ENCODE data around the gene SLFNL1.

Gene SLFNL1

DNA sequence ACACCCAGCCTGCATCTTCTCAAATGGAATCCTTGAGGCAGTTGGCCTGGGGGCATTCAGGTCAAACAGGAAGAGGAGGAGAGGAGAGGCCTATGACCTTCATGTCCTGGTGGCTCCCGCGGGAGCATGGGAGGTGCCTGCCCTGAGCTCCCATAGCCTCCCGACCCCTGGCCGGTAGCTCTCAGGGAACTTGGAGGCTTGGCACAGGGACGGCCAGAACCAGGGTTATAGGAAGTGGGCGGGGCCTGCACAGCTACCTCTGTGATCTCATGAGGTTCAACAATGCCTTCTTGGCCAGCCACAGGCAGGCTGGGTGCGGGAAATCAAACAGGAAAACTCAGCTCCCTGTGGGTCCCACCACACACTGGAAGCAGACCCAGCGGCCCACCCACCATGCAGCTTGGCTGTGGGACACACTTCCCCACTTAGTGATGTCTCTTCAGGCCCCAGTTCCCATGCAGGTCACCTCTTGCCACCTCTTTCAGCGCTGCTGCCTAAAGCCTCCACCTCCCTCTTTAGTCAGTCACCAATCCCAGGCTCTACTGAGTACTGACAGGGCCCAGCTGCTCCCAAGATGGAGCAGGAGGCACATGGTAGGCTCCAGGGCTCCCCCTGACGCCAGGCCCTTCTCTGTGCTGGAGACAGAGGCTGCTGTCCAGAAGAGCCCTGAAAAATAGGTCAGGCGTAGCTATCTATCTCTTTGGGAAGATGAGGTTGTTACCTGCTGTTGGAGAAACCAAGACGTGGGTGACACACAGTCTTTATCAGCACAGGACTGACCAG, at the start of gene SLFNL1:
Gene SLFNL1, minus strand, starts transcription at position 200 of the 783 bp plus-strand sequence. CDS start 1,065 bp downstream, outside the sequence.
- DNase-seq, result no peak

GRCh38 chr1:41056907-41057306, 35.4 kb upstream of the SLFNL1 start:
- no peak for DNase-seq

GRCh38 chr1:41053316-41053715, 31.8 kb upstream of the SLFNL1 start:
- DNase-seq, result no peak

- DNase-seq, result no peak
Measured at GRCh38 chr1:41051022-41051421, 29.5 kb upstream of the SLFNL1 start.

- no peak for DNase-seq
Measured at GRCh38 chr1:41048540-41048939, 27.0 kb upstream of the SLFNL1 start.

- no peak for DNase-seq
Measured at GRCh38 chr1:41046347-41046775, 24.8 kb upstream of the SLFNL1 start.

DNA sequence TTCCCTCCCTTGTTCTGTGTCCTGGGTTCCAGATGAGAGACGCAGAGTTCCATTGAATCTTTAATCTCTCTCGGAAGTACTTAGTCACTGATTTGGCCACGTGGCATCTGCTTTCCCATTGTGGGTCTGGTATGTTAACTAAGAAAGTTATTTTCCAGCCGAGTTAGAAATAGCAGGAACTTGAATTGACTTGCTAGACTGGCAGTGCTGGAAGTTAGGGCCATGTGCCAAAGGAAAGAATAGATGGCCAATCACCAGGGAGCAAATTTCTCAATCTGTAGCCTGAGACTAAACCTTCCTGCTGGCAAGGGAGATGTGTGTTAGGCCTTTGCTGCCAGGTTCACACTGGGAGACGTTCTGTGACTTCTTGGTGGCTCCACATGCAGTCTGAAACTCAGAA, 24.2 kb upstream of the SLFNL1 start:
- DNase-seq, result no peak

- no peak for DNase-seq
Measured at GRCh38 chr1:41044187-41044586, 22.7 kb upstream of the SLFNL1 start.

DNA sequence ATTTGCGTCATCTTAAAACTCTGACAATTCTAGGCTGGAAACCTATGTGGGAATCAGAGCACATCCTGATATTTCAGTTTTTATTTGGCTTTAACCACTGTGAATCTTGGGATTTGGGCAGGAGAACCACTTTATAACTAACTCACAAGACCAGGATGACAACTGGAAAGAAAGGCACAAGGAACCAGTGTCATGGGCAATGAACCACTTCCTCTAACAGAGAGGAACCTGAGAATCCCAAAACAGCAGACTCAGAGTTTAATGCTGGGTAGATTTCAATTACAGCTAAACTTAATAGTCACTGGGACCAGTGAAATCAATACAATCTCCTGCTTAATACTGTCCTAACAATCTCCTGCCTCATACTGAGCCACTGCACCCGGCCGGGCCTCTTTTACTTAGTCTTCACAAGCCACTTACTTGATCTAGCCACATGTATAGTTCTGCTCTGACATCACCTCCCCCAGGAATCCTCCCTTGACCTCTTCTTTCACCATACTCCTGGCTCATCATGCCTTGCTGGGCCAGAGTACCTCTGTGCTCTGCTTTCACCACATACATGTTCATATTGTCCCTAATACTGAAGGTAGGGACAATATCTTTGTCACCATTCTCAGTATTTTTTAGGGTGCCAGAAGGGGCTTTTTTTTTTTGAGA, 20.2 kb upstream of the SLFNL1 start:
- DNase-seq, result no peak

DNA sequence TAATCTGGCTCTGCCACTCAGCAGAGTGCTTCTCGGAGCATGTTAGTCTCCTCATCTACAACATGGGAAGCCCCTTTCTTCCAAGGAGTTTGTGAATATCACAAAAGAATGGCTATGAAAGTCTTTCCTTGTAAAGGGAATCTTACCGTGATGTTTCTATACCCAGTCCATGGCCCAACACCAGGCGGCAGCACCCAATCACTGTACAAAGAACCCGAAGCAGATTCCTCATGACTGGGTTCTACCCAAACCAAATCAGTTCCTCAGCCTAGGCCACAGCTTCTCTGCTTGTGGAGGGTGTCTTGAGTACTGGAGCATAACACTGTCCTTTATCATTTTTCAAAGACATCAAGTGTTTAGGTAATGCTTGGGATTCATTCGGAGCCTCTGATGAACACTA, 16.6 kb upstream of the SLFNL1 start:
- no peak for DNase-seq

GRCh38 chr1:41037116-41037903, 15.8 kb upstream of the SLFNL1 start:
- DNase-seq, result no peak

- no peak for DNase-seq
Measured at GRCh38 chr1:41033272-41033671, 11.7 kb upstream of the SLFNL1 start.

- DNase-seq, result no peak
Measured at GRCh38 chr1:41032147-41032546, 10.6 kb upstream of the SLFNL1 start.

GRCh38 chr1:41030872-41031616, 9.5 kb upstream of the SLFNL1 start:
- no peak for DNase-seq

GRCh38 chr1:41028034-41028642, 6.6 kb upstream of the SLFNL1 start:
- no peak for DNase-seq

DNA sequence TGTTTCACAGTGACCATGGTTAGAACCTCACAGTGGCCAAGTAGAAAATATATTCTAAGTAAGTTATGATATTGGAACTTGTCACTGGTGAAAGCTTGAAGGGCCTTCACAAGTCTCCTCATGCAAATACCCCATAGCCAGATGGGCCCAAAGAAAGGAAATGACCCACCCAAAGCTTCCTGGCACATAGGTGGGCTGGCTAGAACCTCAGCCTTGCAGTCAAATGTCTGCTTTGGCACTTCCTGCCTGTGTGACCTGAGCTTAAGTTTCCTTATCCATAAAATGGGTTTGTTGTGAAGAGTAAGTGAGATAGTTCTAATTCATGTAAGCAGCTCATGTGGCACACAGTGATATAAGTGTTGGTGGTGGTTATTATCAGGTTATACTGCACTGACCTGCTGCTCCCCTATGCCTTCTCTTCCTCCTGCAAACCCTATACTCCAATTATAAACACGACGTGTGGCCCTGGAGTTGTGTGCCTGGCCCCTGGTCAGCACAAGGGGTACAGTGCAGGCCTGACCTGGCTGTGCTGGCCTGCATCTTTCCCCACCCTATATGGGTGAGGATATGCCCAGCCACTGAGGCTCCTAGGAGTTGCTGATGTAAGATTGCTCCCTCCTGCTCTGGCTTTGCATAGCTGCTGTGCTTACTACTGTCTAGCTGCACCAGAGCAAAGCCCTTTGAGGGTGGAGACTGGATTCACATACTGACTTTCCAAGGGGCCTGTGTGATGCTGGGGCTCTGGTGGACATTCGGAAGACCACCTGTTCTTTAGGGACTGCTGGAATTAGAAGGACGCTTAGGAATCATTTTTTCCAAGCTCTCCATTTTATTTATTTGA, 4.7 kb upstream of the SLFNL1 start:
- no peak for DNase-seq

DNA sequence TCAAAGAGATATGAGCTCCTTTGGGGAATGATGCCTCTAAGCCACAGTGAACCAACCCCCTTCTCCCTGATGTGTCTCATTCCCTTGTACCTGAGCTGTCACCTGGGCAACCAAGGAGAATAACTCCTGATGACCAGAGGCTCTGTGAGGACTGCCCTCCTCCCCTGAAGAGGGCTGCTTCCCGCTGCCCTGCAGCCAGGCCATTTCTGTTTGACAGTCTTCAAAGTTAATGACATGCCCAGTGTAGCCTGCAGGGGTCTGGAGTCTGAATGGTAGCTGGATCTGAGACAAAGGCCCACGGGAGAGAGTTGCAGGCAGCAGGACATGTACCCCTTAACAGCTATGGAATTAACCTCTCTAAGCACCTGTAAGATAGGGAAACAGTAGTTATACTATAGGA, 3.4 kb upstream of the SLFNL1 start:
- DNase-seq, result no peak

DNA sequence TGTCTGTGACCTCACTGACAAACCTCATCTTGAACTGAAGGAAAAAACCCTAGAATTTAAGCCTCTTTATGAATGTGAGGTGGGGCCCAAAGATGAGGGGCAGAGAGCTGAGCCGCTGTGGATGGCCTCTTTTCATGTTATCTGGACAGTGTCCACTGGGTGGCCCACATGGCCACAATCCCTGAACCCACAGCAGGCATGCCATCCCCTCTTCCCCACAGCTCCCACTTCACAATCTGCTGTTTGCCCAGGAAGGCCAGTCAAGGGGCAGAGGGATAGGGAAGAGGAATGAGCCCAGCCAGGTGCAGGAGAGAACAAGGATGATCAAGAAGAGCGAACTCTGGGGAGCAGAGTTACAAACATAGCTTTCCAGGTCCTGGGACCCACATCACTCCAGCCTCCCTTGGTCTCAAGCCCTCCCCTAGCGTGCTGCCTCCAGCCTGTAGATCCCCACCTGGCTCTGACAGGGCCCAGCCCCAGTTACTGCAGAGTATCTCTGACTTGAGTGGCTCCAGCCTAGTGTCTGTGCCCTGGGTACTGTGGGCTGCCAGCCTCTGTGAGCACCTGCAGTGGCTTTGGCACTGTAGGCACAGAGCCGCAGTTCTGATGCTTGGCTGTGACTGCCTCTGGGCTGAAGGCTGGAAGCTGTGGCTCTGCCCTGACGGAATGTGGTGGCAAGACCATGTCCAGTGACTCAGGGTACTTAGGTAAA, 1.9 kb upstream of the SLFNL1 start:
- DNase-seq, result no peak

DNA sequence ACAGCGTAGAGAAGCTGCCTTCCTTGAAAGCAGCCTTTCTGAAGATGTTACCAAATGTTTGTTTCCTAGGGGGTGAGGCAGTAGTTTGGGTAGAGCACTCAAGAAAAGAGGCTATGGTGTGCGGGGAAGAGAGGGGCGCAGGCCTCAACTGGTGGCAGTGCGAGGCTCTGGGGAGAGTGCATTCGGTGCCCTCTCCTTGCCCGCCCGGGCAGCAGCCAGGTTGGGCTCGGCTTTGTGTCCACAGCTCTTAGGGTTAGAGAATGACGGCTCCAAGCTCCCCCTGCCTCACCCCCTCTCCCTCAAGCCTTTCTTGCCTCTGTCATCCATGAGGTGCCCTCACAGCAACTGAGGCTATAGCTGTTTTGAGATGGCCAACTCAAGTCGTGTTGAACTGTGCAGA, 899 bp upstream of the SLFNL1 start:
- DNase-seq, result no peak

DNA sequence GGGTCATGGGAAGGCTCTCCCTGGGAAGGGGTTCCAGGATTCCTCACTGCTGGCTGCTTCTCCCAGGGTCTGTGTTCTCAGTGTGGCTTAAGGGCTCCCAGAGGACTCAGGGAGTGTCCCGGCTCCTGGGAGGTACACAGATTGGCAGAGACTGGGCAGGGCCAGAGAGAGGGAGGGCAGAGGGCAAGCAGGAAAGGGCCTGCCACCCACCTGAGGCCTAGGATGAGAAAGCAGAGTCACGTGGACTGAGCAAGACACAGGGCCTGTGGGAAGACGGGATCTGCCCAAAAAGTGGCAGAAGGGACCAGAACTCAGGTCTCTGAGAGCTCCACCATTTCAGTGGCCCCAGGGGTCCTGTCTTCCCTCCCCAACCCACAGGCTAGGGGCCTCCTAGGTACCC, 871 bp downstream of the SLFNL1 start:
- no peak for DNase-seq

- DNase-seq, result no peak
Measured at GRCh38 chr1:41020109-41020576, 1.4 kb downstream of the SLFNL1 start.

All from NK-92 treated with Interleukin-12 subunit alpha and Interleukin-12 subunit beta, amount 100 ng/mL, for 24 hours (cell line).